HUES6 (cell line): ENCODE measurements around the gene NR2C2.

Experiments
- H3K27ac ChIP-seq: 2 replicates; pipeline ENCODE4 v1.7.0; 2013; ENCODE audit warnings: low read depth, mild to moderate bottlenecking, low read length, inconsistent platforms
- H3K27me3 ChIP-seq: 2 replicates; pipeline ENCODE4 v1.6.1; 2013; ENCODE audit warnings: low read length; ENCODE audit not compliant: control insufficient read depth, insufficient read depth
- H3K36me3 ChIP-seq: 2 replicates; pipeline ENCODE4 v1.6.1; 2013; ENCODE audit warnings: low read length; ENCODE audit not compliant: control insufficient read depth, insufficient read depth
- H3K4me1 ChIP-seq: 2 replicates; pipeline ENCODE4 v1.6.1; 2013; ENCODE audit warnings: low read length; ENCODE audit not compliant: control insufficient read depth, insufficient read depth
- H3K4me3 ChIP-seq: 2 replicates; pipeline ENCODE4 v1.5.1; 2013; ENCODE audit warnings: low read depth, low read length
- H3K9ac ChIP-seq: one replicate; pipeline ENCODE4 v1.6.1; 2013; ENCODE audit warnings: mild to moderate bottlenecking, low read length
- H3K9me3 ChIP-seq: 2 replicates; pipeline ENCODE4 v1.6.1; 2013; ENCODE audit warnings: low read depth, low read length; ENCODE audit not compliant: control insufficient read depth, insufficient read depth

NR2C2 gene

DNA sequence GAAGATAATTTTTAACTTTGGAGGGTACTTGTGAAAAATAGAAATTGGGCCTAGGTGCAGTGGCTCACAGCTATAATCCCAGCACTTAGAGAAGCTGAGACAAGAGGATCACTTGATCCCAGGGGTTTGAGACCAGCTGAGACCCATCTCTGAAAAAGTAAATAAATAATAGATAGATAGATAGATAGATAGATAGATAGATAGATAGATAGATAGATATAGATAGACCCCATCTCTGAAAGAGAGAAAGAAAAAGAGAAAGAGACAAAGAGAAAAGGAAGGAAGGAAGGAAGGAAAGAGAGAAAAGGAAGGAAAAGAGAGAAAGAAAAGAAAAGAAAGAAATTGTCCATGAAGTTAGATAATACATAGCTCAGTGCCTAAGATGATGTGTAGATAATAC is 82.2 kb downstream of the NR2C2 start:
- no peak overlapping the region for H3K9ac ChIP-seq
- peaks cover 92% of the 10 kb centered on the region for H3K36me3 ChIP-seq
- no peaks in the 10 kb centered on the region for H3K27me3 ChIP-seq
- no peak overlapping the region for H3K4me3 ChIP-seq
- peaks cover 4% of the 10 kb centered on the region; the same call in 1 of the 2 replicates for H3K4me1 ChIP-seq
- H3K9me3 ChIP-seq = no peaks in the 10 kb centered on the region
- H3K27ac ChIP-seq = no peak overlapping the region

- Histone ChIP-seq H3K4me3 (no peak overlapping the region), H3K9me3 (no peaks in the 10 kb centered on the region), H3K9ac (no peak overlapping the region), H3K27ac (no peak overlapping the region), H3K4me1 (no peaks in the 10 kb centered on the region), H3K27me3 (no peaks in the 10 kb centered on the region), H3K36me3 (peaks cover 91% of the 10 kb centered on the region)
Measured at GRCh38 chr3:15032650-15033049, 85.3 kb downstream of the NR2C2 start.

DNA sequence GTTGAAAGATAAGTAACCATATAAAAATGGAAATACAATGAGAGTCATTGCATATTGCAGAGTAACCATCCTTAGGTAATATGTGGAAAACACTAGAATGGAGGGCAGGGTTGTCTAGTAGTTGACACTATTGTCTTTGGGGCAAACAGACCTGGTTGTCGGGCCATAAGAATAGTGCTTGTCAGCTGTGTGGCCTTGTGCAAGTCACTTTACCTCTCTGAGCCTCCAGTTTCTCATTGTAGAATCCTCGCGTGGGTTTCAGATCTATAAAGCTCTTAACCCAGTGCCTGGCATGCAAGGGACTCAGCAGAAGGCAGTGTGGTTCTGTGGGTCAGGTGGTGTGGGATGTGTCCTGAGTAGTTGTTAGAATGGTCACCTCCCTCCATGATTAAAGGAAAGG is 85.7 kb downstream of the NR2C2 start:
- Histone ChIP-seq H3K4me1 (no peaks in the 10 kb centered on the region), H3K27me3 (no peaks in the 10 kb centered on the region), H3K9ac (no peak overlapping the region), H3K9me3 (no peaks in the 10 kb centered on the region), H3K4me3 (no peak overlapping the region), H3K27ac (no peak overlapping the region), H3K36me3 (peaks cover 93% of the 10 kb centered on the region)

DNA sequence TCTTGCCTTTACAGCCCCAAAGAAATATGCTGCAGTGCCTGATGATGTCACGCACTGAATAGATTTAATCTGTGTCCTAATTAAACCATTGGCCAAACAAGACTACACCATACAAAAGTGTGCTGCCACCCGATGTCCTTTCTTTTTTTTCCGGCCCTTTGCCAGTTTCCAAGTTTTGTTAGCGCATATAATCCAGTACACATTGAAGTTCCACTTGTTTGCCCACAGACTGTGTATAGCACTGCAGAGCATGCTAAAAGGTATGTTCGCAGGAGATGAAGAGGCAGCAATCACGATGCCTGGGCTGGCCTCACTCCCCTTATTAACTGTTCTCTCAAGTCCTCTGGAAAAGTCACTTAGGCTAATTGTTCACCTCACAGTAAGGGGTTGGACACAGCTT is 90.9 kb downstream of the NR2C2 start:
- H3K4me1 ChIP-seq = no peaks in the 10 kb centered on the region
- H3K9me3 ChIP-seq = no peaks in the 10 kb centered on the region
- H3K27me3 ChIP-seq = no peaks in the 10 kb centered on the region
- H3K27ac ChIP-seq = no peak overlapping the region
- no peak overlapping the region for H3K4me3 ChIP-seq
- H3K36me3 ChIP-seq = peaks cover 91% of the 10 kb centered on the region
- no peak overlapping the region for H3K9ac ChIP-seq

DNA sequence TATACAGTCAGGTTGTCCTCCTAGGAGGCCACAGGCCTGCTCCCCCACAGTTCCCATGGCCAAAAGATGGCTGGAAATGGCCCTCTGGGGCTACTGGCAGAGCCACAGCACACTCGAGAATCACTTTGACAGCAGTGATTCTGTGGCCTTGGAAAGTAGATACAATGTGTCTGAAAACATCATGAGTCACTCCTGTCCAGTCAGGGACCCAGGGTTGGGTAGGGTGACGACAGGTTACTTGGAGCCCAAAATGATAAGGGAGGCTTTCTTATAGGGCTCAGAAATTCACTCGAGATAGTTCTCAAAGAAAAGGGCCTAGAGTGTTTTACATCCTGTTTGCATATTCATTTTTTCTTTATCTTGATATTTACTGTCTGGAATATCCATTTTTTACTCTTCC is 93.5 kb downstream of the NR2C2 start:
- no peaks in the 10 kb centered on the region for H3K9me3 ChIP-seq
- H3K27ac ChIP-seq = no peak overlapping the region
- H3K27me3 ChIP-seq = no peaks in the 10 kb centered on the region
- no peak overlapping the region for H3K4me3 ChIP-seq
- H3K4me1 ChIP-seq = no peaks in the 10 kb centered on the region
- no peak overlapping the region for H3K9ac ChIP-seq
- H3K36me3 ChIP-seq = peaks cover 95% of the 10 kb centered on the region

DNA sequence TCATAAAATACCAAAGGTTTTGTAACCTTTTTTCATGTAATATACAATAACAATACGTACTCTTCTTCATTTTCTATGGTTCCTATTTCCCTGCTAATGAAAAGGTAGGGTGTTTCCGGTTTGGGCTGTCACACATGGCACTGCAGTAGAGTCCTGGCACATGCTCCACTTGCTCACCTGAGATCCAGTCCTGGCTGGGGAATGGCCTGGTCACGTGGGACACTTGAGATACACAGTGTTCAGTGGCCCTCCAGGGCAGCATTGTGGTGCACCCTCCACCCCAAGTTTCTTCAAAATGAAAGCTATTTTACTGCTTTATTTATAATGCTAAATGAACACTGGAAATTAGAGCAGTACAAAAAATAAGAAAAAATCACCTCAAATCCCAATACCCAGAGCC is 94.6 kb downstream of the NR2C2 start:
- peaks cover 95% of the 10 kb centered on the region for H3K36me3 ChIP-seq
- H3K27ac ChIP-seq = no peak overlapping the region

GRCh38 chr3:15042936-15043335 is 95.6 kb downstream of the NR2C2 start:
- H3K36me3 ChIP-seq = peaks cover 95% of the 10 kb centered on the region
- H3K27ac ChIP-seq = no peak overlapping the region
- H3K27me3 ChIP-seq = no peaks in the 10 kb centered on the region
- no peak overlapping the region for H3K4me3 ChIP-seq
- H3K9ac ChIP-seq = no peak overlapping the region
- H3K4me1 ChIP-seq = no peaks in the 10 kb centered on the region
- no peaks in the 10 kb centered on the region for H3K9me3 ChIP-seq

More for the DNA sequence above, 94.6 kb downstream of the NR2C2 start:
- Histone ChIP-seq H3K9ac (no peak overlapping the region), H3K4me3 (no peak overlapping the region), H3K4me1 (no peaks in the 10 kb centered on the region), H3K9me3 (no peaks in the 10 kb centered on the region), H3K27me3 (no peaks in the 10 kb centered on the region)

DNA sequence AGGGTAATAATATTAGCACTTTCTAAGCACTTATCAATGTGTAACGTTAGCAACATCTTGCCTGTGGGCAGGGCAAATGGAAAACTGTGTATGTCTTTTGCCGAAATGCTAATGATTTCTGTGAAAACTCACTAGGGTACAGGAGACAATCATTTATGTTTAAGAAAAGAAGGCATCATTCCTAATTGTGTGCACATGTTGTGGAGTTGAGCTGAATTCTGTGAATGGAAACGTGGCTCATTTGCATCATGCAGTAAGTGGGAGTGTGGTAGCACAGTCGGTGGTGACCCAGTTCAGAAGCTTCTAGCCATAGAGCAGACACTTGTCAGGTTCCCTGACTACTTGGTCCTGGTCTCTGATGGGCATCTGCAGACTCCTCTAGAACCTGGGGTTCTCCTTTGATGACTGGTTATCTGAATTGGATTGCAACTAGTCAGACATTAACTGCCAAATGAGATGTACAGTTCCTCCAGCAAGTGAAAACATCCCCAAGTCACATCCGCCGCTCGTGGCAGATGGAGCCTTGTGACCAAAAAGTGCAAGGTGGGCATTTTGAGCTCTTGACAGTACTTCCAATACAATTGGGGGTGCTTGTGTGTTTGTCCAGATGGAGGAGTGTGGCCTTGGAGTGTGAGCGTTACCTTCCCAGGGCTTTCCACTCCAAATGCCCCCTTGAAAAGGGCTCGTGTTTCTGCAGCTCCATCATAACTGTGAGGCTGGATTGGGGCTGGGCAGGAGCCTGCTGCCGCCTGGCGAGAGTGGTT is 96.2 kb downstream of the NR2C2 start:
- Histone ChIP-seq H3K27ac (no peak overlapping the region), H3K9ac (no peak overlapping the region), H3K9me3 (no peaks in the 10 kb centered on the region), H3K36me3 (peaks cover 95% of the 10 kb centered on the region), H3K4me3 (no peak overlapping the region), H3K27me3 (no peaks in the 10 kb centered on the region), H3K4me1 (no peaks in the 10 kb centered on the region)

- Histone ChIP-seq H3K9ac (no peak overlapping the region), H3K27me3 (no peaks in the 10 kb centered on the region), H3K4me1 (no peaks in the 10 kb centered on the region), H3K9me3 (no peaks in the 10 kb centered on the region), H3K4me3 (no peak overlapping the region), H3K36me3 (peaks cover 95% of the 10 kb centered on the region), H3K27ac (no peak overlapping the region)
Measured at GRCh38 chr3:15044326-15044725, 96.9 kb downstream of the NR2C2 start.

DNA sequence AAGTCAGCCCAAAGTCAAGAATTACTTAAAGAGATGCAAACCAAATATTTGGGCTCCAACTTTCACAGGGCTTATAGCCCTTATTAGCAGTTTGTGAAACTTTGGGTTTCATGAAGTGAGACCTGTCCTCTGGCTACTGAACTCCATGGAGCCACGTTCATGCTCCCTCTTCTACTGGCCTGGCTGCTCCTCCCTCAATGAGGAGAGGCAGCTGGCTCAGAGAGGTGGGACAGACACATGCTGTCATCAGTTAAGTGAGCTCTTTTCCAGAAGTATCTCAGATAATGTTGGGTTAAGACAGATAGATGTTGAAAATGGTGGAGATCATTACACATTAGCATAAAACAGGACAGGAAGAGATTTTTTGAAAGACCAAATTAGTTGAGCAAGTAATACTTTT is 98.3 kb downstream of the NR2C2 start:
- Histone ChIP-seq H3K4me1 (no peaks in the 10 kb centered on the region), H3K9ac (no peak overlapping the region), H3K36me3 (peaks cover 99% of the 10 kb centered on the region), H3K27me3 (no peaks in the 10 kb centered on the region), H3K4me3 (no peak overlapping the region), H3K9me3 (no peaks in the 10 kb centered on the region), H3K27ac (no peak overlapping the region)

GRCh38 chr3:15049584-15049983 is 102.2 kb downstream of the NR2C2 start:
- Histone ChIP-seq H3K36me3 (peaks cover 84% of the 10 kb centered on the region), H3K4me1 (no peaks in the 10 kb centered on the region), H3K4me3 (no peak overlapping the region), H3K9me3 (no peaks in the 10 kb centered on the region), H3K27ac (no peak overlapping the region), H3K9ac (no peak overlapping the region), H3K27me3 (no peaks in the 10 kb centered on the region)
